ENCODE results near the gene PAGE3.

DNA sequence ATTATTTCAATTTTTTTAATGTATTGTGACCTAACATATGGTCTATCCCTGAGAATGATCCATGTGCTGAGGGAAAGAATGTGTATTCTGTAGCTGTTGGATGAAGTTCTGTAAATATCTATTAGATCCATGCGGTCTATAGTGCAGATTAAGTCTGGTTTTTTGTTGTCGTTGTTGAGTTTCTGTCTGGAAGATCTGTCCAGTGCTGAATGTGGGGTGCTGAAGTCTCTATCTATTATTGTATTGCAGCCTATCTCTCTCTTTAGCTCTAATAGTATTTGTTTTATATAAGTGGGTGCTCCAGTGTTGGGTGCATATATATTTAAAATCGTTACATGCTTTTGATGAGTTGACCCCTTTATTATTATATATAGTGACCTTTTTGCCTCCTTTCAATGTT is 26.2 kb upstream of the PAGE3 start:
- TF ChIP-seq ZNF565 (CRISPR knock-in tag; conservative IDR thresholded peaks at IDR 0.05; ENCODE audit: low read depth) (no peak), ZNF8 (CRISPR knock-in tag; IDR thresholded peaks at IDR 0.05) (no peak), ISL1 (CRISPR knock-in tag; IDR thresholded peaks at IDR 0.05) (no peak), GLIS3 (CRISPR knock-in tag; IDR thresholded peaks at IDR 0.05) (no peak), TSHZ2 (CRISPR knock-in tag; IDR thresholded peaks at IDR 0.05) (no peak), TCF4 (CRISPR knock-in tag; IDR thresholded peaks at IDR 0.05; ENCODE audit: borderline replicate concordance) (no peak), ZFP30 (CRISPR knock-in tag; IDR thresholded peaks at IDR 0.05) (no peak), ARNTL (CRISPR knock-in tag; IDR thresholded peaks at IDR 0.05; ENCODE audit: borderline replicate concordance, low read depth) (no peak)
- TF ChIP-seq, protein P1, sequence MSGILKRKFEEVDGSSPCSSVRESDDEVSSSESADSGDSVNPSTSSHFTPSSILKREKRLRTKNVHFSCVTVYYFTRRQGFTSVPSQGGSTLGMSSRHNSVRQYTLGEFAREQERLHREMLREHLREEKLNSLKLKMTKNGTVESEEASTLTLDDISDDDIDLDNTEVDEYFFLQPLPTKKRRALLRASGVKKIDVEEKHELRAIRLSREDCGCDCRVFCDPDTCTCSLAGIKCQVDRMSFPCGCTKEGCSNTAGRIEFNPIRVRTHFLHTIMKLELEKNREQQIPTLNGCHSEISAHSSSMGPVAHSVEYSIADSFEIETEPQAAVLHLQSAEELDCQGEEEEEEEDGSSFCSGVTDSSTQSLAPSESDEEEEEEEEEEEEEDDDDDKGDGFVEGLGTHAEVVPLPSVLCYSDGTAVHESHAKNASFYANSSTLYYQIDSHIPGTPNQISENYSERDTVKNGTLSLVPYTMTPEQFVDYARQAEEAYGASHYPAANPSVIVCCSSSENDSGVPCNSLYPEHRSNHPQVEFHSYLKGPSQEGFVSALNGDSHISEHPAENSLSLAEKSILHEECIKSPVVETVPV (CRISPR knock-in tag; IDR thresholded peaks at IDR 0.05) = no peak
- TF ChIP-seq, protein P2, sequence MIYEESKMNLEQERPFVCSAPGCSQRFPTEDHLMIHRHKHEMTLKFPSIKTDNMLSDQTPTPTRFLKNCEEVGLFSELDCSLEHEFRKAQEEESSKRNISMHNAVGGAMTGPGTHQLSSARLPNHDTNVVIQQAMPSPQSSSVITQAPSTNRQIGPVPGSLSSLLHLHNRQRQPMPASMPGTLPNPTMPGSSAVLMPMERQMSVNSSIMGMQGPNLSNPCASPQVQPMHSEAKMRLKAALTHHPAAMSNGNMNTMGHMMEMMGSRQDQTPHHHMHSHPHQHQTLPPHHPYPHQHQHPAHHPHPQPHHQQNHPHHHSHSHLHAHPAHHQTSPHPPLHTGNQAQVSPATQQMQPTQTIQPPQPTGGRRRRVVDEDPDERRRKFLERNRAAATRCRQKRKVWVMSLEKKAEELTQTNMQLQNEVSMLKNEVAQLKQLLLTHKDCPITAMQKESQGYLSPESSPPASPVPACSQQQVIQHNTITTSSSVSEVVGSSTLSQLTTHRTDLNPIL (CRISPR knock-in tag; IDR thresholded peaks at IDR 0.05; ENCODE audit: low read depth) = no peak
